Measurements from ENCODE around the gene RAE1. TPM values are rescaled to one million over a fixed set of nuclear protein-coding genes. Genes with fewer than 3 reads are reported as not detected.

RAE1 gene
- total and polyA plus RNA-seq, 2 experiments from 2014 or later: 35.4 to 43.3 TPM

- Histone ChIP-seq H4K20me1 (replicated peaks; ENCODE audit: insufficient read depth) (peaks cover 17% of the 10 kb centered on the region; the same call in 1 of the 2 replicates), H3K4me1 (ENCODE audit: insufficient read depth) (peaks cover 2% of the 10 kb centered on the region; the same call in 1 of the 2 replicates), H3K27me3 (ENCODE audit: insufficient read depth) (no peaks in the 10 kb centered on the region; the same call in 1 of the 2 replicates), H3K36me3 (ENCODE audit: insufficient read depth) (peaks cover 5% of the 10 kb centered on the region; the same call in 1 of the 2 replicates), H2AFZ (peak overlapping the region; percentile 86), H3K27ac (ENCODE audit: low read depth) (no peak overlapping the region; the same call in 1 of the 2 replicates), H3K79me2 (replicated peaks; ENCODE audit: insufficient read depth) (peaks cover 30% of the 10 kb centered on the region), H3K9me2 (ENCODE audit: insufficient read depth) (no peaks in the 10 kb centered on the region), H3K4me3 (peak overlapping the region; percentile 71), H3K4me2 (peak overlapping the region; percentile 89), H3F3A (replicated peaks; ENCODE audit: low read depth) (no peaks in the 10 kb centered on the region)
- no peak for TF ChIP-seq STAT1 (IDR thresholded peaks at IDR 0.05; ENCODE audit: unreplicated experiment)
- 0 out of 4 replicates have a peak, but pooled peaks of 1 of the 2 experiments have one; percentile 2 for TF ChIP-seq CTCF (conservative IDR thresholded peaks at IDR 0.05; ENCODE audit: low read depth in 2 of 2)
- no peak for TF ChIP-seq POLR2AphosphoS5 (IDR thresholded peaks at IDR 0.05; ENCODE audit: low read depth)
- peak overlapping the region; percentile 74; the same call in 1 of the 2 replicates for H3K27ac Mint-ChIP-seq
- peaks cover 28% of the 10 kb centered on the region for H3K4me1 Mint-ChIP-seq
- ATAC-seq (peak; percentile 35), DNase-seq (ENCODE audit: low spot score) (peak; percentile 60)
- H3K4me3 Mint-ChIP-seq: peak overlapping the region; percentile 81
- H3K9me3 Mint-ChIP-seq: no peaks in the 10 kb centered on the region
- H3K27me3 Mint-ChIP-seq (ENCODE audit: insufficient read depth, low read depth, poor library complexity): peaks cover 11% of the 10 kb centered on the region
- peaks cover 22% of the 10 kb centered on the region for H3K36me3 Mint-ChIP-seq (ENCODE audit: low read depth)
Observed at GRCh38 chr20:57389695-57390603, 38.9 kb downstream of the RAE1 start.

DNA sequence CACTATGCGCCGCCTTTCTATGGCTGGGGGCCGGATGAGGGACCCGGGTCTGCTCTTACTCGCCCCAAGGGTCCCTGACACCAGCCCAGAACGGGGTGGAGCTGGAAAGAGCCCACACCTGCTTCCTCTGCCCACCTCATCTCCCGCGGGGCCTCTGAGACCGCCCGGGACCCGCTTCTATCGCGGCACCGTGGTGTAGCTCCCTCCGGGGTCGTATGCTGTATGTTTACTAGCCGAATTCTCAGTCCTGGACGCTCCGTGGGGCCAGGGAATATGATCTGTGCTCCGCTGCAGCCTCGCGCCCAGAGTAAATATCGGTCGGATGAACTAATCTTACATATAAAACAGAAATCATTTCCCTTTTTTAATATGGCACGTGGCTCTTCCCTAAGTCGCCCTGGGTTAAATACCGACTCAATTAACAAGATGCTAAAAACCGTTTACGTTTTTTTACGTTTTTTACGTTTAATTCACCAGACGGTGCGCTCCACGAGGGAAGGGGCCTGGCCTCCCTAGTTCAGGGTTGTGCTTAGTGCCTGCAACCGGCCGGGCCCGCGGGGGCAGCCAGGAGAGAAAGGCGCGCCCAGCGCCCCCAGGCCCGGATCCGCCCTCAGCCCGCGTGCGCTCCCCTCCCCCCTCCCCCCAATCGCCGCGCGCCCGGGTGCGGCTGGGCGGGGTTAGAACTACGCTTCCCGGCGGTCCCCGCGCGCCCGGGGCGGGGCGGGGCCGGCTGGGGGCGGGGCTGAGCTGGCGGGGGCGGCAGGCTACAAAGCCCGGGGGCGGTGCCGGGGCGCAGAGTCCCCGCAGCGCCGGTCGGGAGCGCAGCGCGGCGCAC, 39.8 kb downstream of the RAE1 start, which contains the start of gene RBM38:
Gene RBM38 (plus strand): TSS at position 793 of the 835 bp plus-strand sequence. CDS start 186 bp downstream, outside the sequence.
- ATAC-seq (peak; percentile 28), DNase-seq (ENCODE audit: low spot score) (peak; percentile 81)
- peaks cover 5% of the 10 kb centered on the region; the same call in 1 of the 2 replicates for H3K36me3 ChIP-seq (ENCODE audit: insufficient read depth)
- Mint-ChIP-seq H3K36me3 (ENCODE audit: low read depth) (peaks cover 28% of the 10 kb centered on the region), H3K27ac (peak within 1 kb of the TSS; percentile 87), H3K4me3 (peak within 1 kb of the TSS; percentile 92), H3K9me3 (no peaks in the 10 kb centered on the region), H3K4me1 (peaks cover 35% of the 10 kb centered on the region), H3K27me3 (ENCODE audit: insufficient read depth, low read depth, poor library complexity) (peaks cover 13% of the 10 kb centered on the region)
- peak within 1 kb of the TSS; percentile 86 for H2AFZ ChIP-seq
- H3K27ac ChIP-seq (ENCODE audit: low read depth): peak within 1 kb of the TSS; percentile 88
- H3K79me2 ChIP-seq (replicated peaks; ENCODE audit: insufficient read depth): peaks cover 38% of the 10 kb centered on the region
- TF ChIP-seq POLR2AphosphoS5 (IDR thresholded peaks at IDR 0.05; ENCODE audit: low read depth): peak; percentile 68
- TF ChIP-seq CTCF (conservative IDR thresholded peaks at IDR 0.05; ENCODE audit: low read depth in 2 of 2): no peak
- TF ChIP-seq CREB1 (CRISPR knock-in tag; IDR thresholded peaks at IDR 0.05; ENCODE audit: low read depth): no peak
- TF ChIP-seq, protein P1, sequence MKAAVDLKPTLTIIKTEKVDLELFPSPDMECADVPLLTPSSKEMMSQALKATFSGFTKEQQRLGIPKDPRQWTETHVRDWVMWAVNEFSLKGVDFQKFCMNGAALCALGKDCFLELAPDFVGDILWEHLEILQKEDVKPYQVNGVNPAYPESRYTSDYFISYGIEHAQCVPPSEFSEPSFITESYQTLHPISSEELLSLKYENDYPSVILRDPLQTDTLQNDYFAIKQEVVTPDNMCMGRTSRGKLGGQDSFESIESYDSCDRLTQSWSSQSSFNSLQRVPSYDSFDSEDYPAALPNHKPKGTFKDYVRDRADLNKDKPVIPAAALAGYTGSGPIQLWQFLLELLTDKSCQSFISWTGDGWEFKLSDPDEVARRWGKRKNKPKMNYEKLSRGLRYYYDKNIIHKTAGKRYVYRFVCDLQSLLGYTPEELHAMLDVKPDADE (IDR thresholded peaks at IDR 0.05): 0 out of 2 replicates have a peak, but pooled peaks have one; percentile 34
- no peak for TF ChIP-seq JUNB (IDR thresholded peaks at IDR 0.05; ENCODE audit: unreplicated experiment)
- peak within 1 kb of the TSS; percentile 74 for H3K4me3 ChIP-seq
- peaks cover 2% of the 10 kb centered on the region; the same call in 1 of the 2 replicates for H3K4me1 ChIP-seq (ENCODE audit: insufficient read depth)
- H3K4me2 ChIP-seq: peak within 1 kb of the TSS; percentile 91
- H3F3A ChIP-seq (replicated peaks; ENCODE audit: low read depth): no peaks in the 10 kb centered on the region
- no peaks in the 10 kb centered on the region; the same call in 1 of the 2 replicates for H3K27me3 ChIP-seq (ENCODE audit: insufficient read depth)
- H3K9me2 ChIP-seq (ENCODE audit: insufficient read depth): no peaks in the 10 kb centered on the region
- peaks cover 23% of the 10 kb centered on the region; the same call in 1 of the 2 replicates for H4K20me1 ChIP-seq (replicated peaks; ENCODE audit: insufficient read depth)
